ENCODE results near the gene CREB3.

The CREB3 gene

GRCh38 chr9:35732185-35732799 is at the start of gene CREB3, which contains the start of gene TLN1:
Gene CREB3 (plus strand): TSS chr9:35732666. CDS start chr9:35732773, 107 bp downstream.
Gene TLN1 (minus strand): TSS chr9:35732195. CDS start chr9:35725694, 6,501 bp downstream.
- peak; percentile 98 for DNase-seq

- DNase-seq = no peak
These were observed 49.1 kb upstream of the CREB3 start for GRCh38 chr9:35683323-35683722.

- DNase-seq = no peak
These were observed 47.5 kb upstream of the CREB3 start for GRCh38 chr9:35684921-35685320.

GRCh38 chr9:35685506-35685905 is 47.0 kb upstream of the CREB3 start:
- DNase-seq = no peak

- DNase-seq = no peak
These were observed 46.0 kb upstream of the CREB3 start for GRCh38 chr9:35686222-35687203.

- no peak for DNase-seq
These were observed 45.2 kb upstream of the CREB3 start for GRCh38 chr9:35687306-35687705.

- DNase-seq = no peak
These were observed 44.4 kb upstream of the CREB3 start for GRCh38 chr9:35687972-35688557.

- DNase-seq = no peak
These were observed 43.6 kb upstream of the CREB3 start for GRCh38 chr9:35688558-35689541.

- no peak for DNase-seq
These were observed 42.7 kb upstream of the CREB3 start, which contains the start of gene TPM2 for GRCh38 chr9:35689542-35690293. Gene TPM2 (minus strand): TSS chr9:35689925. CDS start chr9:35689817, 108 bp downstream.

- no peak for DNase-seq
These were observed 42.2 kb upstream of the CREB3 start for GRCh38 chr9:35690294-35690613.

GRCh38 chr9:35690614-35691333 is 41.7 kb upstream of the CREB3 start:
- DNase-seq = peak; percentile 9

GRCh38 chr9:35691334-35691650 is 41.2 kb upstream of the CREB3 start:
- DNase-seq = no peak

- no peak for DNase-seq
These were observed 40.6 kb upstream of the CREB3 start for GRCh38 chr9:35691757-35692301.

- DNase-seq = no peak
These were observed 36.5 kb upstream of the CREB3 start for GRCh38 chr9:35695943-35696401.

GRCh38 chr9:35696520-35697215 is 35.8 kb upstream of the CREB3 start:
- DNase-seq = peak; percentile 39

- DNase-seq = no peak
These were observed 35.0 kb upstream of the CREB3 start for GRCh38 chr9:35697486-35697885.

- DNase-seq = no peak
These were observed 34.2 kb upstream of the CREB3 start for GRCh38 chr9:35698231-35698630.

- DNase-seq = no peak
These were observed 32.4 kb upstream of the CREB3 start for GRCh38 chr9:35700031-35700430.

GRCh38 chr9:35700942-35701341 is 31.5 kb upstream of the CREB3 start:
- no peak for DNase-seq

GRCh38 chr9:35702696-35703095 is 29.8 kb upstream of the CREB3 start:
- DNase-seq = no peak
